HEK293 (cell line): Measurements from ENCODE around the gene RHBDL3.

Experiments
- BCL11B ChIP-seq: fragments of 450-650 bp; formaldehyde crosslinking; IDR thresholded peaks from 2 replicates; pipeline ENCODE4 v1.5.1; 2016; ENCODE audit warnings: low read depth, missing biosample characterization, missing genetic modification characterization
- PBX3 ChIP-seq: sonication (generic); formaldehyde crosslinking; IDR thresholded peaks from 2 replicates; pipeline ENCODE4 v1.8.1; 2022; ENCODE audit warnings: mild to moderate bottlenecking, moderate library complexity, missing genetic modification reagents
- PRDM10 ChIP-seq: fragments of 450-650 bp; formaldehyde crosslinking; IDR thresholded peaks from 2 replicates; pipeline ENCODE4 v1.5.1; 2016; ENCODE audit warnings: missing biosample characterization, missing genetic modification characterization
- PRDM6 ChIP-seq: fragments of 450-650 bp; formaldehyde crosslinking; IDR thresholded peaks from 2 replicates; pipeline ENCODE4 v1.5.1; 2017; ENCODE audit warnings: missing biosample characterization, missing genetic modification characterization
- TRIM28 ChIP-seq: IDR thresholded peaks from 2 replicates; pipeline ENCODE4 v1.6.1; 2011; ENCODE audit warnings: low read length, control low read depth, borderline replicate concordance
- YY1 ChIP-seq: fragments of 450-650 bp; formaldehyde crosslinking; IDR thresholded peaks from 2 replicates; pipeline ENCODE4 v1.5.1; 2018; ENCODE audit warnings: missing biosample characterization, missing genetic modification characterization
- ZBTB49 ChIP-seq: fragments of 450-650 bp; formaldehyde crosslinking; IDR thresholded peaks from 2 replicates; pipeline ENCODE4 v1.5.1; 2016; ENCODE audit warnings: missing biosample characterization, missing genetic modification characterization, low read depth
- ZNF18 ChIP-seq: fragments of 450-650 bp; formaldehyde crosslinking; IDR thresholded peaks from 2 replicates; pipeline ENCODE4 v1.5.1; 2016; ENCODE audit warnings: missing biosample characterization, missing genetic modification characterization
- ZNF239 ChIP-seq: fragments of 450-650 bp; formaldehyde crosslinking; IDR thresholded peaks from 2 replicates; pipeline ENCODE4 v1.5.1; 2016; ENCODE audit warnings: missing biosample characterization, missing genetic modification characterization
- ZNF362 ChIP-seq: fragments of 450-650 bp; formaldehyde crosslinking; IDR thresholded peaks from 2 replicates; pipeline ENCODE4 v1.5.1; 2016; ENCODE audit warnings: missing biosample characterization, missing genetic modification characterization
- ZNF391 ChIP-seq: fragments of 450-650 bp; formaldehyde crosslinking; IDR thresholded peaks from 2 replicates; pipeline ENCODE4 v1.5.1; 2016; ENCODE audit warnings: low read depth, missing biosample characterization, missing genetic modification characterization, borderline replicate concordance
- ZNF426 ChIP-seq: fragments of 450-650 bp; formaldehyde crosslinking; IDR thresholded peaks from 2 replicates; pipeline ENCODE4 v1.5.1; 2017; ENCODE audit warnings: missing biosample characterization, missing genetic modification characterization, mild to moderate bottlenecking, inconsistent platforms, moderate library complexity
- ZNF488 ChIP-seq: fragments of 450-650 bp; formaldehyde crosslinking; IDR thresholded peaks from 2 replicates; pipeline ENCODE4 v1.5.1; 2016; ENCODE audit warnings: missing biosample characterization, missing genetic modification characterization
- ZNF501 ChIP-seq: fragments of 450-650 bp; formaldehyde crosslinking; IDR thresholded peaks from 2 replicates; pipeline ENCODE4 v1.5.1; 2016; ENCODE audit warnings: missing biosample characterization, missing genetic modification characterization
- ZNF521 ChIP-seq: fragments of 450-650 bp; formaldehyde crosslinking; IDR thresholded peaks from 2 replicates; pipeline ENCODE4 v1.5.1; 2017; ENCODE audit warnings: missing biosample characterization, mild to moderate bottlenecking, missing genetic modification characterization
- ZNF555 ChIP-seq: fragments of 450-650 bp; formaldehyde crosslinking; conservative IDR thresholded peaks from 2 replicates; pipeline ENCODE4 v1.5.1; 2017; ENCODE audit warnings: missing biosample characterization, mild to moderate bottlenecking, missing genetic modification characterization, inconsistent platforms
- ZNF645 ChIP-seq: fragments of 450-650 bp; formaldehyde crosslinking; IDR thresholded peaks from 2 replicates; pipeline ENCODE4; 2016; ENCODE audit warnings: missing biosample characterization, missing genetic modification characterization
- ZNF654 ChIP-seq: fragments of 450-650 bp; formaldehyde crosslinking; IDR thresholded peaks from 2 replicates; pipeline ENCODE4 v1.5.1; 2016; ENCODE audit warnings: low read depth, missing biosample characterization, missing genetic modification characterization
- ZNF670 ChIP-seq: fragments of 450-650 bp; formaldehyde crosslinking; IDR thresholded peaks from 2 replicates; pipeline ENCODE4 v1.5.1; 2016; ENCODE audit warnings: missing biosample characterization, missing genetic modification characterization, low read depth
- ZNF692 ChIP-seq: fragments of 450-650 bp; formaldehyde crosslinking; IDR thresholded peaks from 2 replicates; pipeline ENCODE4 v1.5.1; 2016; ENCODE audit warnings: missing biosample characterization, missing genetic modification characterization
- ZNF707 ChIP-seq: fragments of 450-650 bp; formaldehyde crosslinking; IDR thresholded peaks from 2 replicates; pipeline ENCODE4 v1.5.1; 2016; ENCODE audit warnings: missing biosample characterization, missing genetic modification characterization
- ZNF768 ChIP-seq: fragments of 450-650 bp; formaldehyde crosslinking; IDR thresholded peaks from 2 replicates; pipeline ENCODE4 v1.5.1; 2018; ENCODE audit warnings: missing biosample characterization, mild to moderate bottlenecking, missing genetic modification characterization

RHBDL3 gene

GRCh38 chr17:32341857-32342602 lies 76.4 kb downstream of the RHBDL3 start, which contains the start of gene C17orf75 (continued):
- TF ChIP-seq BCL11B (peak; percentile 70; the same call in 1 of the 2 replicates), ZNF707 (no peak), ZBTB49 (tag by site-specific recombination) (no peak), ZNF692 (tag by site-specific recombination) (peak; percentile 76; the same call in 1 of the 2 replicates), ZNF362 (tag by site-specific recombination) (0 out of 2 replicates have a peak, but pooled peaks have one; percentile 25), TRIM28 (peak; percentile 47; the same call in 1 of the 2 replicates), ZNF654 (tag by site-specific recombination) (no peak), ZNF488 (tag by site-specific recombination) (no peak), ZNF426 (tag by site-specific recombination) (no peak), PBX3 (CRISPR knock-in tag) (peak; percentile 44; the same call in 1 of the 2 replicates), ZNF555 (no peak), ZNF521 (tag by site-specific recombination) (no peak), PRDM6 (no peak; the same call in 1 of the 2 replicates), ZNF645 (0 out of 2 replicates have a peak, but pooled peaks have one; percentile 67), ZNF18 (0 out of 2 replicates have a peak, but pooled peaks have one; percentile 33), ZNF670 (no peak), ZNF239 (tag by site-specific recombination) (peak; percentile 88), YY1 (tag by site-specific recombination) (peak; percentile 87), ZNF391 (peak; percentile 92), ZNF768 (0 out of 2 replicates have a peak, but pooled peaks have one; percentile 55), PRDM10 (tag by site-specific recombination) (peak; percentile 71), ZNF501 (tag by site-specific recombination) (peak; percentile 98)
